H1 (cell line): ENCODE data around the gene ARHGEF28. TPM values are rescaled to one million over a fixed set of nuclear protein-coding genes. Genes with fewer than 3 reads are reported as not detected.

Experiments
- CTCF ChIA-PET: fragments of 300-600 bp; sonication (Branson Sonifier 250); formaldehyde crosslinking; loops from one replicate; lab custom pipeline; 2021; ENCODE audit not compliant: partially characterized antibody; lab: Charles Lee
- POLR2A ChIA-PET: fragments of 300-600 bp; sonication (Branson Sonifier 250); formaldehyde crosslinking; loops from one replicate; lab custom pipeline; 2021; ENCODE audit warnings: inconsistent platforms; ENCODE audit not compliant: partially characterized antibody; lab: Charles Lee
- DNase-seq, 2 experiments: peaks; one replicate each; pipeline versions ENCODE4 v3.0.0 to v3.0.0-alpha.2; 2010 to 2022; ENCODE audit warnings: low spot score in 2 of 2, low read depth in 1 of 2, mixed read lengths in 1 of 2
- FAIRE-seq: peaks from 2 replicates; lab custom pipeline; 2011; peaks lifted over from hg19 to GRCh38; lab: Jason Lieb, UNC
- H2AFZ ChIP-seq: 2 replicates; pipeline ENCODE4 v1.8.1; 2012; ENCODE audit warnings: low read length, inconsistent platforms
- H2AK5ac ChIP-seq: 2 replicates; pipeline ENCODE4 v1.6.1; 2013; ENCODE audit warnings: low read depth, low read length
- H2BK120ac ChIP-seq: replicated peaks from 2 replicates; pipeline ENCODE3; 2013; ENCODE audit warnings: low read depth, low read length, inconsistent platforms
- H2BK12ac ChIP-seq: 2 replicates; pipeline ENCODE4 v1.6.1; 2013; ENCODE audit warnings: low read depth, low read length
- H2BK15ac ChIP-seq: 2 replicates; pipeline ENCODE4 v1.6.1; 2013; ENCODE audit warnings: low read length
- H2BK20ac ChIP-seq: 2 replicates; pipeline ENCODE4 v1.6.1; 2013; ENCODE audit warnings: low read length
- H2BK5ac ChIP-seq: 2 replicates; pipeline ENCODE4 v1.6.1; 2013; ENCODE audit warnings: low read depth, low read length
- H3K14ac ChIP-seq: 2 replicates; pipeline ENCODE4 v1.6.1; 2013; ENCODE audit warnings: inconsistent platforms; ENCODE audit not compliant: insufficient read length
- H3K18ac ChIP-seq: 2 replicates; pipeline ENCODE4 v1.6.1; 2013; ENCODE audit warnings: low read length; ENCODE audit errors: extremely low read depth
- H3K23ac ChIP-seq: 2 replicates; pipeline ENCODE4 v1.6.1; 2013; ENCODE audit warnings: inconsistent platforms; ENCODE audit not compliant: insufficient read length
- H3K23me2 ChIP-seq: 2 replicates; pipeline ENCODE4 v1.6.1; 2013; ENCODE audit warnings: low read depth, low read length
- H3K27ac ChIP-seq: 2 replicates; pipeline ENCODE4 v1.6.1; 2011; ENCODE audit warnings: low read depth, low read length, inconsistent platforms
- H3K27me3 ChIP-seq, 4 experiments: replicated peaks in 1 of 4; 1 replicate in 1 of 4; 2 replicates in 3 of 4; pipeline versions ENCODE4 v1.6.1 to v1.8.1; 2011 to 2013; ENCODE audit warnings: low read length in 3 of 4, mild to moderate bottlenecking in 3 of 4, inconsistent platforms in 2 of 4, mixed read lengths in 2 of 4, moderate library complexity in 1 of 4; ENCODE audit not compliant: control insufficient read depth in 3 of 4, insufficient read depth in 3 of 4; ENCODE audit errors: extremely low read depth in 1 of 4
- H3K36me3 ChIP-seq, 4 experiments: 2 replicates each; pipeline versions ENCODE4 v1.6.1 to v1.8.1; 2011 to 2013; ENCODE audit warnings: mild to moderate bottlenecking in 4 of 4, low read length in 3 of 4, moderate library complexity in 2 of 4, control low read depth in 1 of 4, inconsistent platforms in 1 of 4; ENCODE audit not compliant: insufficient read depth in 4 of 4, control insufficient read depth in 2 of 4
- H3K4ac ChIP-seq: replicated peaks from 2 replicates; pipeline ENCODE3; 2013; ENCODE audit warnings: low read length, low read depth, mixed read lengths, inconsistent platforms; ENCODE audit not compliant: insufficient read length
- H3K4me1 ChIP-seq, 4 experiments: replicated peaks in 1 of 4; 1 replicate in 1 of 4; 2 replicates in 3 of 4; pipeline versions ENCODE4 v1.6.1 to v1.8.1; 2011 to 2013; ENCODE audit warnings: low read length in 3 of 4, inconsistent platforms in 2 of 4, mixed read lengths in 1 of 4; ENCODE audit not compliant: insufficient read depth in 4 of 4, control insufficient read depth in 3 of 4
- H3K4me2 ChIP-seq, 2 experiments: 2 replicates each; pipeline versions ENCODE4 v1.6.1 to v1.8.1; 2011 to 2013; ENCODE audit warnings: low read depth in 2 of 2, low read length in 2 of 2, control low read depth in 1 of 2, inconsistent platforms in 1 of 2, mild to moderate bottlenecking in 1 of 2; ENCODE audit not compliant: insufficient read depth in 1 of 2
- H3K4me3 ChIP-seq, 4 experiments: fragments of 200-600, 300-600 bp in 1 of 4; sonication (generic), shearing (Covaris generic), sonication (Bioruptor Twin) in 1 of 4; 2 replicates each; pipeline versions ENCODE4 v1.5.1 to v1.8.1; 2011 to 2016; ENCODE audit warnings: low read length in 4 of 4, low read depth in 3 of 4, control low read depth in 2 of 4, inconsistent platforms in 2 of 4, mild to moderate bottlenecking in 2 of 4, mixed read lengths in 1 of 4, moderate library complexity in 1 of 4; ENCODE audit not compliant: insufficient read depth in 2 of 4; ENCODE audit errors: extremely low read depth in 1 of 4
- H3K56ac ChIP-seq: replicated peaks from 2 replicates; pipeline ENCODE3; 2013; ENCODE audit warnings: low read depth, mild to moderate bottlenecking, mixed read lengths, low read length, inconsistent platforms; ENCODE audit not compliant: insufficient read length
- H3K79me1 ChIP-seq: 2 replicates; pipeline ENCODE4 v1.6.1; 2013; ENCODE audit warnings: low read depth, low read length, control low read depth
- H3K79me2 ChIP-seq, 2 experiments: 2 replicates each; pipeline versions ENCODE4 v1.6.1 to v1.8.1; 2012 to 2013; ENCODE audit warnings: low read length in 2 of 2, mild to moderate bottlenecking in 2 of 2, inconsistent platforms in 1 of 2; ENCODE audit not compliant: insufficient read depth in 2 of 2, control insufficient read depth in 1 of 2
- H3K9ac ChIP-seq, 4 experiments: replicated peaks in 1 of 4; 1 replicate in 1 of 4; 2 replicates in 3 of 4; pipeline versions ENCODE4 v1.6.1 to v1.8.1; 2011 to 2013; ENCODE audit warnings: low read depth in 3 of 4, low read length in 3 of 4, control low read depth in 2 of 4, mild to moderate bottlenecking in 2 of 4, moderate library complexity in 2 of 4, inconsistent platforms in 1 of 4; ENCODE audit errors: extremely low read depth in 1 of 4
- H3K9me3 ChIP-seq, 2 experiments: 2 replicates each; pipeline versions ENCODE4 v1.6.1 to v1.8.1; 2012 to 2013; ENCODE audit warnings: mild to moderate bottlenecking in 2 of 2, moderate library complexity in 2 of 2, control low read depth in 1 of 2, inconsistent platforms in 1 of 2, low read depth in 1 of 2, low read length in 1 of 2, mixed read lengths in 1 of 2; ENCODE audit not compliant: insufficient read depth in 2 of 2
- H4K20me1 ChIP-seq, 2 experiments: replicated peaks in 1 of 2; 2 replicates each; pipeline versions ENCODE3 to v1.8.1; 2011 to 2013; ENCODE audit warnings: inconsistent platforms in 2 of 2, low read length in 2 of 2, mild to moderate bottlenecking in 1 of 2; ENCODE audit not compliant: insufficient read depth in 2 of 2, control insufficient read depth in 1 of 2
- H4K5ac ChIP-seq: 2 replicates; pipeline ENCODE4 v1.6.1; 2013; ENCODE audit warnings: low read length, low read depth, mixed read lengths, inconsistent platforms; ENCODE audit not compliant: insufficient read length
- H4K8ac ChIP-seq: 2 replicates; pipeline ENCODE4 v1.8.0; 2013; ENCODE audit warnings: mild to moderate bottlenecking, moderate library complexity, low read length, inconsistent platforms; ENCODE audit not compliant: insufficient read depth; ENCODE audit errors: extremely low read depth
- H4K91ac ChIP-seq: replicated peaks from 2 replicates; pipeline ENCODE3; 2013; ENCODE audit warnings: low read length, mixed read lengths, inconsistent platforms; ENCODE audit not compliant: insufficient read length
- CREB1 ChIP-seq: IDR thresholded peaks from 2 replicates; pipeline ENCODE4 v1.6.1; 2012; ENCODE audit warnings: inconsistent platforms
- EZH2 ChIP-seq: fragments of 200-600 bp; sonication (generic); IDR thresholded peaks from 2 replicates; pipeline ENCODE4 v1.7.1; 2012; ENCODE audit warnings: low read depth, mild to moderate bottlenecking, moderate library complexity, low read length, inconsistent platforms; ENCODE audit not compliant: severe bottlenecking
- GABPA ChIP-seq: IDR thresholded peaks from 2 replicates; pipeline ENCODE4 v1.6.1; 2011; ENCODE audit warnings: mild to moderate bottlenecking, low read length, moderate library complexity, borderline replicate concordance; ENCODE audit not compliant: insufficient read depth
- JUND ChIP-seq: IDR thresholded peaks from 2 replicates; pipeline ENCODE4 v1.6.1; 2011; ENCODE audit warnings: mild to moderate bottlenecking, improper control_type of control experiment, low read length
- NANOG ChIP-seq: IDR thresholded peaks from 2 replicates; pipeline ENCODE4 v1.6.1; 2011; ENCODE audit warnings: low read length, low read depth, mild to moderate bottlenecking, inconsistent platforms; ENCODE audit not compliant: insufficient read depth, poor library complexity, severe bottlenecking
- POU5F1 ChIP-seq: IDR thresholded peaks from 2 replicates; pipeline ENCODE4 v1.6.1; 2011; ENCODE audit warnings: low read depth, mild to moderate bottlenecking, low read length, moderate library complexity
- SIRT6 ChIP-seq: IDR thresholded peaks from one replicate; pipeline ENCODE4 v1.7.1; 2012; ENCODE audit warnings: low read length, inconsistent platforms
- SIX5 ChIP-seq: IDR thresholded peaks from 2 replicates; pipeline ENCODE4 v1.6.1; 2011; ENCODE audit warnings: mild to moderate bottlenecking, low read depth, low read length
- TAF7 ChIP-seq: optimal IDR thresholded peaks from 2 replicates; pipeline ENCODE3; 2011; ENCODE audit warnings: low read depth, mild to moderate bottlenecking, inconsistent platforms, low read length, moderate library complexity, borderline replicate concordance
- WGBS, 2 experiments: shearing (Covaris generic) in 1 of 2; methylation state at CpG; one replicate each; pipeline versions ENCODE4 v1.1.6 to v1.1.7; 2013 to 2015; ENCODE audit warnings: low lambda C conversion rate in 2 of 2, mixed read lengths in 2 of 2, inconsistent platforms in 1 of 2, low coverage in 1 of 2, missing lambda C conversion rate in 1 of 2; ENCODE audit not compliant: insufficient replicate concordance in 2 of 2, insufficient coverage in 1 of 2, insufficient read length in 1 of 2; ENCODE audit errors: extremely low coverage in 1 of 2, missing lambda C conversion rate in 1 of 2; 5-methylcytosine and 5-hydroxymethylcytosine counted together
- polyA plus RNA-seq, 7 experiments: library from polyadenylated mRNA; depleted of rRNA in 3 of 7; stranded (reverse) in 5 of 7; unstranded in 2 of 7; fragments of >200 nt in 5 of 7; fragments of 200-250 nt in 2 of 7; gene quantifications; 1 replicate in 5 of 7; 2 replicates in 1 of 7; 4 replicates in 1 of 7; pipeline versions ENCODE4 v1.2.1 to v1.2.3, GENCODE V29; 2011 to 2013; ENCODE audit warnings: missing spikeins in 2 of 7, mixed read lengths in 2 of 7
- total RNA-seq: library from RNA; stranded (reverse); fragmentation: NEBNext Ultra II Directional; extraction: Animal tissue kit (Norgen Biotek cat#: 25700); gene quantifications from 2 replicates; pipeline ENCODE4 v1.2.1, GENCODE V29; 2021

Gene ARHGEF28
- total and polyA plus RNA-seq, 2 of the 8 experiments (the other 6 are each of a cell fraction or from before 2014, with no cell fraction given) = 0.33 to 1.0 TPM

DNA sequence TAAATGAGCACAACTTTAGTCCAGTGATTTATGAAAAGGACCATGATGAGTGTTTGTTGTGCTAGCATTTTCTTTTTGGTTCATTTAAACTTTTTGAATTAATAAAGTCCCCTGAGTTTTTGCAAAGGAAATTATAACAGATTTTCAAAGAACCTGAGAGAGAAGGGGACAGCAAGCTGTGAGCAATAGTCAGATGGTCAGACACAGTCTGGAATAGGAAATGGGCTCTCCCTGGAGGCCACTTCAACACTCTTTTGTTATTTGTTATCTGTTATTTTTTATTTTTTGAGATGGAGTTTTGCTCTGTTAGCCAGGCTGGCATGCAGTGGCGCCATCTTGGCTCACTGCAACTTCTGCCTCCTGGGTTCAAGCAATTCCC is 171.1 kb downstream of the ARHGEF28 start:
- no peak overlapping the region for H2AK5ac ChIP-seq
- ChIA-PET POLR2A (no interaction called here), CTCF (interaction anchor here (0.6 to 14.7 kb wide), 4 partner anchors 190 to 293 kb away, joined by 3 to 254 read pairs (median 3); no protein-coding TSS in a partner anchor)
- 100% methylated on average over 1 of the region's 1 CpG; no CpG with 5 or more reads in 1 of the 2 experiments for WGBS, 2 experiments
- no peak overlapping the region for H3K18ac ChIP-seq
- H3K23me2 ChIP-seq = no peaks in the 10 kb centered on the region
- no peak overlapping the region for H3K4ac ChIP-seq
- no peak overlapping the region for H2BK120ac ChIP-seq
- no peak overlapping the region for H3K56ac ChIP-seq
- H2AFZ ChIP-seq = no peak overlapping the region
- no peaks in the 10 kb centered on the region for H3K27me3 ChIP-seq
- no peak overlapping the region for H4K91ac ChIP-seq
- H3K4me1 ChIP-seq = peaks cover 0 to 5% (median 0%) of the 10 kb centered on the region in 4 experiments; a peak in 1 of 7 replicates
- H2BK20ac ChIP-seq = no peak overlapping the region
- no peaks in the 10 kb centered on the region for H3K79me2 ChIP-seq
- no peak overlapping the region for H3K4me3 ChIP-seq
- no peak overlapping the region for H3K9ac ChIP-seq
- H3K14ac ChIP-seq = no peak overlapping the region
- H3K23ac ChIP-seq = no peak overlapping the region
- no peak for FAIRE-seq
- no peak overlapping the region for H4K5ac ChIP-seq
- H3K9me3 ChIP-seq = no peaks in the 10 kb centered on the region
- no peak overlapping the region for H2BK5ac ChIP-seq
- H3K4me2 ChIP-seq = no peak overlapping the region
- H2BK15ac ChIP-seq = no peak overlapping the region
- TF ChIP-seq GABPA = no peak
- no peak for TF ChIP-seq EZH2
- no peak for TF ChIP-seq TAF7
- TF ChIP-seq SIRT6 = no peak
- no peak for TF ChIP-seq POU5F1
- TF ChIP-seq CREB1 = no peak
- no peak for TF ChIP-seq NANOG
- no peak for TF ChIP-seq JUND
- TF ChIP-seq SIX5 = no peak
- TF ChIP-seq, all 59 proteins: peak for 0
- Histone ChIP-seq H3K27ac (no peak overlapping the region), H4K8ac (no peak overlapping the region), H3K36me3 (no peaks in the 10 kb centered on the region), H4K20me1 (no peaks in the 10 kb centered on the region), H3K79me1 (no peaks in the 10 kb centered on the region), H2BK12ac (no peak overlapping the region)
- DNase-seq = no peak
